HL-60 (cell line): ENCODE measurements around the gene MLN.

Source experiments
- DNase-seq, 2 experiments: peaks; one replicate each; pipeline ENCODE4 v3.0.0-alpha.2; 2010 to 2020; ENCODE audit warnings: low read depth in 1 of 2, low spot score in 1 of 2
- H3K27ac ChIP-seq: fragments of 250-450 bp; sonication (Bioruptor Pico); replicated peaks from 2 replicates; pipeline ENCODE4 v1.5.1; 2020; ENCODE audit warnings: mild to moderate bottlenecking, moderate library complexity
- H3K27me3 ChIP-seq: fragments of 250-450 bp; sonication (Bioruptor Pico); 2 replicates; pipeline ENCODE4 v1.5.1; 2021; ENCODE audit warnings: mild to moderate bottlenecking, moderate library complexity; ENCODE audit not compliant: insufficient read depth, poor library complexity, severe bottlenecking
- H3K4me3 ChIP-seq: replicated peaks from 2 replicates; pipeline ENCODE4 v1.5.1; 2011; ENCODE audit warnings: mild to moderate bottlenecking, control low read depth, low read length; ENCODE audit not compliant: insufficient read depth
- CTCF ChIP-seq: IDR thresholded peaks from one replicate; pipeline ENCODE4 v1.5.1; 2011; ENCODE audit warnings: low read length, control low read depth, inconsistent platforms; ENCODE audit not compliant: insufficient read depth
- GABPA ChIP-seq: IDR thresholded peaks from 2 replicates; pipeline ENCODE4 v1.6.1; 2012; ENCODE audit warnings: low read depth
- POLR2AphosphoS5 ChIP-seq: IDR thresholded peaks from 2 replicates; pipeline ENCODE4 v1.6.1; 2012; ENCODE audit warnings: low read depth
- REST ChIP-seq: IDR thresholded peaks from 2 replicates; pipeline ENCODE4 v1.6.1; 2012; ENCODE audit warnings: low read depth; ENCODE audit not compliant: insufficient replicate concordance
- SPI1 ChIP-seq: IDR thresholded peaks from 2 replicates; pipeline ENCODE4 v1.6.1; 2012; ENCODE audit warnings: low read depth, mild to moderate bottlenecking, borderline replicate concordance

Gene MLN

GRCh38 chr6:33757113-33757512, 46.7 kb downstream of the MLN start:
- DNase-seq: no peak
- TF ChIP-seq CTCF (no peak), REST (no peak), SPI1 (no peak), GABPA (no peak), POLR2AphosphoS5 (no peak)
- Histone ChIP-seq H3K27ac (no peak overlapping the region), H3K4me3 (no peak overlapping the region), H3K27me3 (peaks cover 9% of the 10 kb centered on the region)

GRCh38 chr6:33756211-33756954, 47.4 kb downstream of the MLN start:
- DNase-seq: no peak
- no peak overlapping the region for H3K27ac ChIP-seq
- no peak overlapping the region for H3K4me3 ChIP-seq
- H3K27me3 ChIP-seq: peaks cover 9% of the 10 kb centered on the region
- no peak for TF ChIP-seq GABPA
- no peak for TF ChIP-seq POLR2AphosphoS5
- no peak for TF ChIP-seq REST
- no peak for TF ChIP-seq SPI1
- no peak for TF ChIP-seq CTCF

GRCh38 chr6:33755070-33755869, 48.5 kb downstream of the MLN start:
- DNase-seq: no peak
- peaks cover 14% of the 10 kb centered on the region for H3K27me3 ChIP-seq
- no peak for TF ChIP-seq POLR2AphosphoS5
- TF ChIP-seq SPI1: no peak
- no peak for TF ChIP-seq REST
- no peak for TF ChIP-seq CTCF
- TF ChIP-seq GABPA: no peak
- H3K27ac ChIP-seq: no peak overlapping the region
- no peak overlapping the region for H3K4me3 ChIP-seq
